MV-4-11 (cell line): ENCODE results near the gene ZNF407.

Experiments
- DNase-seq: peaks from one replicate; lab custom pipeline; 2025; lab: John Stamatoyannopoulos, UW

ZNF407 gene

DNA sequence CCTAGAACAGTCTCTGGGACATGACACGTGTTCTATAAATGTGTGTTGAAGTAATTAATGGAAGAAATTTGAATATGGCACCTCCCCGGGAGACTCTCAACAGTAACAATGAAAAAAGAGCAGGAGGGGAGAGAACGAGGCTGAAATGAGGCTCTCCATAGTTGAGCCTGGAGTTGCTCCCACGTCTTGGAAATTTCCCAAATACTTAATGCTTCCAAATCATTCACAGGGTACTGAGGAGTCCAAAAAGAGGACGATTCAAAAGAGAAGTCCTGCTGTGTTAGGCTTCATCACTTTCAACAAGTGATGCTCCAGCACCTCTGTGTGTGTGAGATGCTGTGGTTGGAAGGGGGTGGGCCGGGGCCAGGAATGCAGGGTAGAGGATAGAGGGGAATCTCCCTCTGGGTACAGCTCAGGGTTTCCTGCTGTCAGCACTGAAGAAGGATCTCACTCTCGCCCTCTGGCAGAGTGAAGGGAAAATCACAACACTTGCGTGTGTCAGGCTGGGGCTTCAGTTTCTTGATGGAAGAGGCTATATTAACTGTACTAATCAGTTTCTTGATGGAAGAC, 18.1 kb upstream of the ZNF407 start:
- no peak for DNase-seq

DNA sequence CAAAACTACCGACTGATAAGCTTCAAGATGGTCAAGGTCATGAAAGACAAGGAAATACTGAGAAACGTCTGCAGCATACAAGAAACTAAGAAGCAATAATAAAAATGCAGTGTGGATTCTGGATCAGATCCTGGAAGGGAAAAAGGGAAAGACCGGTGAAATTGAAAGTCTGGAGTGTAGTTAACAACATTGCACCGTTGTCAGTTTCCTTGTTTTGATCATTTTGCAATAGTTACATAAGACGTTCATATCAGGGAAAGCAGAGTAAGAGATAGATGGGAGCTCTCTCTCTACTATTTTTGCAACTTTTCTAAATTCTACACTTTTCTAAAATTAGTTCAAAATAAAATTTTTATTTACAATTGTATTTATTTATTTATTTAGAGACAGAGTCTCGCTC, 15.0 kb upstream of the ZNF407 start:
- DNase-seq = peak; percentile 10

DNA sequence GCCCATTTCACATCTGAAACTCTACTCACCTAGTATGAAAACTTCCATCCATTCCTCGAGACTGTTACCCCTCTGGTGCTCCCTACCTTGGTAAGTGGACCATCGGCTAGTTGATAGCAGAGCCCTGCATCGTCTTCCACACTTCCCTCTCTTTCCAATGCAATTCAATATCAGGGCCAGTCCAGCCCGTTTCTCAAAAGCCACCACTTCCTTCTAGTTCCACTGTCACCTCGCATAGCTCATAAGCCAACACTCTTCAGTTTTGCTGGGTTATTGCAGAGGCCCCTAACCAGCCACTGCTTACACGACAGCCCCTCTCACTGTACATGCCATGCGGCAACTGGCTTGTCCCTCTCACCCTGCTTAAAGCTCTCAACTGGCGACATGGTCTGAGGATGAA, 10.2 kb upstream of the ZNF407 start:
- peak; percentile 21 for DNase-seq

DNA sequence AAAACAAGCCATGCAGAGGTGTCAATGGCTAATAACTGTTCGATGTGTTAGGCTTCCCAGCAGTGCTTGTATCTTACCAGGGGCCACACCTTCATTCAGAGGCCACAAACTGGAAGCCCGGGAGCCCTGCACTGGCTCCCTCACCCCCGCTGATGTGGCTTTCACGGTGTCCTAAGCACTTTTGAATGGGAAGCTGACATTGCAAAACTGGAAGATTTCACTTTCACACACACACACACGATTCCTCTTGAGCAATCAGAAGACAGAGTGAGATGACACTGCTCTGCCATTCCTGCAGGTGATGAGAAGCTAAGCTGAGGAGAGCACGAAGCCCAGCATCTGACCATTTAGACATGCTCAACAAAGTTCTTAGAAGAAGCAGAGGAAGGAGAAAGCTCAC, 8.6 kb upstream of the ZNF407 start:
- DNase-seq = peak; percentile 82

DNA sequence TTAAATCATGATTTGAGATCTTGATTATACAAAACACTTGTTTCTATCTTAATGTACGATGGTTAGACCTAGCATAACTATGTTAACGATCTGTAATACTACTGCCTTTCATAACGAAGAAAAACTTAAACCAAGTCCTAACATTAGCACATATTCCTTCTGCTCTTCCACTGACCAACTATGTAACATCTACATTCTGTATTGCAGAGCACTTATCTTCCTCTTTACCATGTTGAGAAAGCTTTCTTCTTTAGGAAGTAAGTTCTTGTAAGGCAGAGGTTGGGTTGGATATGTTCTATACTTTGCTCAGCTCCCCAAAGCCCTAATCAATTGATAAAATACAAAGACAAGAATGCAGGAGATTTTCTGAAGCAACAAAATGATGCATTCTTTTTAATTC, 7.9 kb upstream of the ZNF407 start:
- peak; percentile 65 for DNase-seq

DNA sequence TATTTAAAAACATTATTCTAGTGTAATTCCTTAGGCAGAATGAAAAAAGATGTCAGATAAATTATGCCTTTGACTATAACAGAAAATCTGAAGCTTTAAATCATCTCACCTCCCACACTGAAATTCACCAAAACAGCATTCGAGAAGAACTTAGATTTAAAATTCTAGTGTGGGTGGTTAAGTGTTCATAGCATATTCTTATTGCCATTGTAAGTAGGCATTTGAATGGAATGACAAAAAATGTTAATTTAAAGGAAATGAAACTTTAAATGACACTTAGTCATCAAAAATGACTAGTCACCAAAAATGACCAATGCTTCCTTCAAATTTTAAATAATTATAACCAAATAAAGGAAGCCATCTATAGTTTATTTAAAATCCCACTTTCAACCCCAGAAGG, 7.0 kb upstream of the ZNF407 start:
- DNase-seq = peak; percentile 54

- DNase-seq = peak; percentile 76
These were observed 2.2 kb upstream of the ZNF407 start for GRCh38 chr18:74595431-74595830.

DNA sequence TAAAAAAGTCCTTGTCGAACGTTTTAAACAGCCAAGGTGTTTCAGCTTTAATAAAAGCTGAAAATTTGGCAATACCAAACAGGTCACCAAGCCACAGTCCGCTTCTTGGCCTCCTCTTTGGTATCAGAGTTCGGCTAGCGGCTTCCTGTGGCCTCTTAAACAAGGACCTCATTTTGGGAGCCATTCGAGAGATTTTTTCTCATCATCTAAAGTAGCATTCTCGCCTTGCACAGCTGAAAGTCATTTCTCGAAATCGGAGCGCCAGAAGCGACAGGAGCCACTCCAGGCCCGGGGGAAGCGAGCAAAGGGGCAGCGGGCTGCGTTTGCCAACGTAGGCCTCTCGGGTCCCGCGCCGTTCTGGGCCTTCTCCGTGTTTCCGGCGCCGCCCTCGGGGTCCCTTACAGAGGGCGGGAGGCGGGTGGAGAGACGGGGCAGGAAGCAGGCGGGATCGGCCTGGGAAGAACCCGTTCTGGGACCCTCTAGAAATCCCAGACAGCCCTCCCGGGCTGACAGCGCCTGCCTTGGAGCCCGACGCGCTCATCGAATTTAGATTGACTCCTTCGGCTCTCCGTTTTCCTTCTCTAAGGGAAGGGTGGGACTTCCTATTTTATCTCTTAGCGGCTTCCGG, 522 bp upstream of the ZNF407 start:
- DNase-seq = peak; percentile 79

DNA sequence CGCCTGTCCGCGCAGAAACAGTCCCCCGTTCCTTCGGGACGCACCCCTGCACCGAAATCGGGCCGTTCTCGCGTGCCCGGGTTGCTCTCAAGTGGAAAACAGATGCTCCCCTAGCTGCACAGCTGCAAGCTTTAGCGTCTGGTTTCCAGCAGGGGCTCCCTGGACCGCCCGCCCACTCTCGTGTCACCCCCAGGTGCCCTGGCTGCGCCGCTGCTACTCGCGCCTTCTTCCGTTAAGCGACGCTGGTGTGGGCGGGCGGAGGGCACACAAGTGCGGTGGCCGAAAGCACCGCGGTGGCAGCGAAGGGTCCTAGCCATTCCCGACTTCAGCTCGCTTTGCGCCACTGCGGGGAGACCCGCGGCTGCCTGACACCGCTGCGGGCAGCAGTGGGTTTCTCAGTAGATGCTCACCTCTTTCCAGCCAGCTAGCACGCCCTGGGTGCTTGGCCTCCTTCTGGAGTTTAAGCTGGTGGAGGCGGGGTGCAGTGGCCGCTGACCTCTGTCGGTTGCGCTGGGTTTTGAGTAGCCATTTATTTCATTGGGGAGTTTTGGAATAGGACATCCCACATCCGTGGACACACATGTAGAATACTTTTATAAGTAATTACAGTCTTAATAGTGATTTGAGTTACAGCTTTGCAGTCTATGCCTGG, 806 bp downstream of the ZNF407 start:
- DNase-seq = peak; percentile 42

GRCh38 chr18:74604361-74604760, 6.7 kb downstream of the ZNF407 start:
- no peak for DNase-seq

- no peak for DNase-seq
These were observed 7.1 kb downstream of the ZNF407 start for GRCh38 chr18:74604774-74605173.

DNA sequence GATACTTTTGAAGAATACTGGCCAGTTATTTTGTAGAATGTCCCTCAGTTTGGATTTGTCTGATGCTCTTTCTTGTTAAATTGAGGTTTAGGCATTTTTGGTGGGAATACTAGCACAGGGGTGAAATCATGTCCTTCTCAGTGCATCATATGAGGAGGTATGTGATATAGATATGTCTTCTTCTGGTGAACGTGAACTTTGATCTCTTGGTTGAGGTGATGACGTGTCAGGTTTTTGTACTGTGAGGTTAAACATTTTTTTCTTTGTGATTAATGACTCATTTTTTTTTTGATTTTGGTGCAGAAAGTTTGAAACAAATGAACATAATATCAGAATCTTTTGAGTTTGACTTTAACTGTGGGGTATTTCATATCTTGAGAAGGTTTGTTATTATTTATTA, 11.0 kb downstream of the ZNF407 start:
- no peak for DNase-seq

- DNase-seq = no peak
These were observed 11.9 kb downstream of the ZNF407 start for GRCh38 chr18:74609535-74609934.

DNA sequence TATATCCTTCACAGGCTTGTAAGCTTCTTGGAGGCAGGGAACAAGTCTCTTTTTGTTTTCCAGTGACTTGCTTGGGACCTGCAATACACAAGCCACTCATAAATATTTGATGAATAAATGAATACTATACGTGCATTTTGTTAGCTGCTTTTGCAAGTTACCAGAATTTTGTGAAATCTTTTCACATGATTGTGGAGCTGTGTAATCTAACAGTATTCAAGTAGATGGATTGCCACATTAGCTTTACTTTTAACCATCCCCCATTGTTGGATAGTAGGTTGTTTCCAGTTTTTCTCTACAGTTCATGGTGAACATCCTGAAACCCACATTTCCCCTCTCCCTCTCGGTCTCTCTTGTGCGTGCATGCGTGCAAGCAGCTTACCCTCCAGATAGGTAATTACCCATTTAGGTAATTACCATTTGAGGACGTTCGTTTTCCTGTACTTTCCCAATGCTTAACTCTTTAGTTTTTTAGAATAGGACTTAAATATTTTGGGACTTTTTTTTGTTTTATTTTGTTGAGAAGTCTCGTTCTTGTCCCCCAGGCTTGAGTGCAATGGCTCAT, 12.5 kb downstream of the ZNF407 start:
- DNase-seq = no peak

- DNase-seq = no peak
These were observed 13.2 kb downstream of the ZNF407 start for GRCh38 chr18:74610860-74611259.

DNA sequence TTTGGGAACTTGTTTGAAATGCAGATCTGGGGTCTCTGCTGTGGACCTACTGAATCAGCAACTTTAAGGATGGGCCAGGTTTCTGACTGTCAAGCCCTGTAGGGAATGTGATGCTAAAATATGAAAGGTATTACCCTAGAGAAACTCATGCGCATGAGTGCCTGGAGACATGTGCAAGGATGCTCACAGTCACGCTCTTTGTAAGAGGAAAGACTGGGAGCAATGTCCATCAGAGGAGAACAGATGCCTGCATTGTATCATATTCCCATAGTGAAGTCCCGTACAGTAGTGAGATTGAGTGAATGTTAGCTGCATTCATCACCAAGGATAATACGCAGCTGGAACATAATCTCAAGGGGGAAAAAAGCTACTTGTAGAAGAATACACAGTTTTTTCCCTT, 14.1 kb downstream of the ZNF407 start:
- no peak for DNase-seq

DNA sequence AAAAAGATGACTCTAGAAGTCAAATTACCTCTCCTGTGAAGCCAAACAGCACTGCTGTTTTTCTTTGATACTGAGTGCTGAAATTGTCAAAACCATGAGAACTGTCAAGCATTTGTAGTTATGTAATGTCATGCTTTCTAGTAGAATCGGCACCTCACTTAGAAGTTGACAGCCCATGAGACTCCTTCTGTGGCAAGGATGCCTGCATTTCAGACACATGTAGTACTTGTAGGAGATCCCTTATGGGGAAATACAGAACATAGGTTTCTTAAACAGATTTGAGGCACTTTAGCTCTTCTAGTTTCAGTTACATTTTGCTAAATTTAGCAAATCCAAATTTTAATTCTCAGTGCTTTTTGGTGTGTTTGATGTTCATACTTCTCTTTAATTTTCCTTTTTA, 15.7 kb downstream of the ZNF407 start:
- DNase-seq = peak; percentile 59

- no peak for DNase-seq
These were observed 18.8 kb downstream of the ZNF407 start for GRCh38 chr18:74616494-74616893.

- DNase-seq = no peak
These were observed 19.8 kb downstream of the ZNF407 start for GRCh38 chr18:74617486-74617885.

DNA sequence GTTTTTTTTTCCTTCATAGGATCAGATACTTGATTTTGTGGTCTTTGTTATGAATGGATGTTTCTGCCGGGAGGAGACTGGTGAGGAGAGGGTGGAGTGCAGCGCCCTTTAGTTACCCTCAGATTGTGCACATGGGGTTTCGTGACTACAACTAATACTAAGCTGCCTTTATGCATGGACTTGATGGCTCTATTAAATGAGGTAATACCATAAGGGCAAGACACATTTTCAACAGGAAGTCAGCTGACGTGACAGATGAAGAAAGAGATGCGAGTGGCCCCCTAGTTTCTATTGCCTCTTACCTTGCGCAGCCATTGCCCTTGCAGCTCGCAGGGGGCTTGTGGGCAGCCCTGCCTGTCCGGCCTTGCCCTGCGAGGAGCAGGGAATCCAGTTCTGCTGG, 24.4 kb downstream of the ZNF407 start:
- DNase-seq = peak; percentile 17

DNA sequence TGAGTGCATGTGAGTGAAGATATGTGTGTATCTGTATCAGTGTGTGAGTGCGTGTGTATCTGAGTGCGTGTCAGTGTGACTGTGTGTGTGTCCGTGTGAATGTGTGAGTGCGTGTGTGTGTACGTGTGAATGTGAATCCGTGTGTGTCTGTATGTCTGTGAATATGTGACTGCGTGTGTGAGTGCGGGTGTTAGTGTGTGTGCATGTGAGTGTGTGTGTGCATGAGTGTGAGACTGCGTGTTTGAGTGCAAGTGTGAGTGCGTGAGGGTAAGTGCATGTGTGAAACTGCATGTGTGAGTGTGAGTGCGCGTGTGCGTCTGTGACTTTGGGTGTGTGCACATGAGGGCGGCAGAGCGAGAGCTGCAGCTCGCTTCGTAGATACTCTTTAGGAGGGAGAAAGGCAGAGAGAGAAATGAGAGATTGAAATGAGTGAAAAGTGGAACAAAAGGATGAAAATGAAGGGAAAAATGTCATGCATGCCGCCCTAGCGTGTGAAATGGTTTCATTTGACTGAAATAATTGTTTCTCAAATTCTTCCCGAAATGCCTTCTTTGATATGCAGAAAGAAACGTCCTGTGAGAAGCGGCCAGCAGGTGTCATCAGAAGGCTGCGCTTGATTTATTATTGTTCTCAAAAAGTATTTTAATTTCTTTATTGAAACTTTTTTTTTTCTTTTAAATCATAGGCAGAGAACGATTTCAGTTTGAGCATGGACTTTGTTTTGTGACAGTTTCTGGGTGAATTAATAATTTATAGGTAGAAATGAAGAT, 25.6 kb downstream of the ZNF407 start:
- no peak for DNase-seq

DNA sequence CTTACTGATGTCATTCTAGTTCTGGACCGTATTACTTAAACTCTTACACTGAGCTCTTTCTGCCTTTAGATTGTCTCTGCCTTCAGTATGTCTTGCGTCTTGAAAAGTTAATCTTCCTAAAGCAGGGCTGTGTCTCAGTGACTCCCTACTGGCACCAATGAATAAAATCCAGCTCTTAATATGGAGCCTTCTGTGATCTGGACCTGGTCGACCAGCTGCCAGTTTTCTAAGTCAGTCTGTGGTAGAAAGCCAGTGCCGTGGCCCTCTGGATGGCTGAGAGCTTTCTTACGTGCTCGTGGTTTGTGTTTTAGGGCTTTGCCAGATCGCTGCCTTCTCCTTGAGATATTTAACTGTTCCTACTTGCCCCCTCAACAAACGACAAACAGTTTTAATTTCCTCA, 26.8 kb downstream of the ZNF407 start:
- DNase-seq = no peak

DNA sequence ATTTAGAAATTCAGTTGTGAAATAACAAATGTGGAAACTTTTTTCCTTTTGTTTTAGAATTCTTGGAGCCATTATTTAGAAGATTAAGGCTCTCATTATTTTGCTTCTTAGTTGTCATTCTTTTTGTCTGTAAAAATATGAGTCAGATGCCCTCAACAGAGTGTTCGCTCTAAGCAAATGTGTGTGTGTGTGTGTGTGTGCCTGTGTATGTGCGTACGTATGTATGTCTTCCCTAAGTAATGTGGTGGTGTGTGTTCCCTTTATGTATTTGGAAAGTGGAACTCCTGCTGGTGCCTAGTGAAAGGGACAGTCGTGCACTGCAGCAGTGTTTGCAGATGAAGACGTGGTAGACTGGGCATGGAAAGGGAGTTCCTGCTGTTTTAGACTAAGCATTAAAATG, 27.5 kb downstream of the ZNF407 start:
- DNase-seq = peak; percentile 58
